Naive thymus-derived CD4-positive, alpha-beta T cell (primary cell): ENCODE measurements around the gene SLC35F1. TPM values are rescaled to one million over a fixed set of nuclear protein-coding genes. Genes with fewer than 3 reads are reported as not detected.

ENCODE experiments used
- ATAC-seq: fragments of 150-1000 bp; cut with Tn5 transposase; 2 replicates; pipeline ENCODE4 v1.10.0; 2021; ENCODE audit warnings: mild to moderate bottlenecking, moderate library complexity
- CTCF ChIA-PET: fragments of 350-600 bp; sonication (Branson Sonifier 250); formaldehyde crosslinking; loops from one replicate; lab custom pipeline; 2021; ENCODE audit warnings: antibody characterized with exemption; lab: Charles Lee
- POLR2A ChIA-PET: fragments of 350-600 bp; sonication (Branson Sonifier 250); formaldehyde crosslinking; loops from one replicate; lab custom pipeline; 2021; ENCODE audit warnings: antibody characterized with exemption, inconsistent platforms; lab: Charles Lee
- DNase-seq, 9 donors: peaks; one replicate each; pipeline versions ENCODE4 v3.0.0 to v3.0.0-alpha.2; 2020 to 2022; ENCODE audit warnings: mixed read lengths in 1 of 9
- H3K27ac ChIP-seq: one replicate; pipeline ENCODE4 v1.7.0; 2013; ENCODE audit warnings: mild to moderate bottlenecking, low read depth, low read length, moderate library complexity
- H3K27me3 ChIP-seq, 2 donors: one replicate each; pipeline ENCODE4 v1.7.0; 2013; ENCODE audit warnings: low read length in 2 of 2, mild to moderate bottlenecking in 2 of 2, moderate library complexity in 2 of 2; ENCODE audit not compliant: control insufficient read depth in 2 of 2, insufficient read depth in 2 of 2
- H3K36me3 ChIP-seq, 3 experiments: 1 replicate in 2 of 3; 2 replicates in 1 of 3; pipeline ENCODE4 v1.7.0; 2013; ENCODE audit warnings: low read length in 3 of 3, mild to moderate bottlenecking in 3 of 3, moderate library complexity in 1 of 3; ENCODE audit not compliant: insufficient read depth in 3 of 3, control insufficient read depth in 2 of 3
- H3K4me1 ChIP-seq, 2 donors: one replicate each; pipeline ENCODE4 v1.7.0; 2013; ENCODE audit warnings: low read length in 2 of 2, mild to moderate bottlenecking in 2 of 2, moderate library complexity in 1 of 2; ENCODE audit not compliant: control insufficient read depth in 2 of 2, insufficient read depth in 2 of 2
- H3K4me3 ChIP-seq: 2 replicates; pipeline ENCODE4 v1.7.0; 2013; ENCODE audit warnings: mild to moderate bottlenecking, low read length
- H3K9me3 ChIP-seq, 3 experiments: 1 replicate in 2 of 3; 2 replicates in 1 of 3; pipeline ENCODE4 v1.7.0; 2013; ENCODE audit warnings: low read length in 3 of 3; ENCODE audit not compliant: control insufficient read depth in 2 of 3
- H3K27ac Mint-ChIP-seq, 9 donors: one replicate each; pipeline ENCODE4 v1.8.0; 2020 to 2022; ENCODE audit warnings: mixed read lengths in 9 of 9, mild to moderate bottlenecking in 8 of 9, moderate library complexity in 5 of 9, inconsistent platforms in 2 of 9
- H3K27me3 Mint-ChIP-seq, 5 donors: one replicate each; pipeline ENCODE4 v1.8.0; 2021 to 2022; ENCODE audit warnings: mixed read lengths in 5 of 5, mild to moderate bottlenecking in 1 of 5
- H3K36me3 Mint-ChIP-seq, 5 donors: one replicate each; pipeline ENCODE4 v1.8.0; 2020 to 2022; ENCODE audit warnings: mixed read lengths in 5 of 5, mild to moderate bottlenecking in 3 of 5, inconsistent platforms in 1 of 5
- H3K4me1 Mint-ChIP-seq, 7 donors: one replicate each; pipeline ENCODE4 v1.8.0; 2020 to 2022; ENCODE audit warnings: mixed read lengths in 7 of 7, mild to moderate bottlenecking in 3 of 7, inconsistent platforms in 1 of 7
- H3K4me3 Mint-ChIP-seq, 10 donors: one replicate each; pipeline ENCODE4 v1.8.0; 2020 to 2022; ENCODE audit warnings: mild to moderate bottlenecking in 10 of 10, mixed read lengths in 10 of 10, moderate library complexity in 6 of 10, inconsistent platforms in 2 of 10
- H3K9me3 Mint-ChIP-seq, 11 donors: one replicate each; pipeline ENCODE4 v1.8.0; 2020 to 2022; ENCODE audit warnings: mixed read lengths in 11 of 11, mild to moderate bottlenecking in 4 of 11, inconsistent platforms in 1 of 11, moderate library complexity in 1 of 11
- intact Hi-C, 2 donors: fragments of 100-400 bp; cut with micrococcal nuclease; formaldehyde crosslinking; loops; one replicate each; pipeline ENCODE4 v1.15.1; 2023
- polyA plus RNA-seq, 2 donors: library from polyadenylated mRNA; unstranded; fragments of 300-500 nt; fragmentation: Illumina TruSeq; gene quantifications; one replicate each; pipeline ENCODE4 v1.2.3, GENCODE V29; 2021
- total RNA-seq, 6 experiments: library from RNA in 5 of 6; stranded (reverse) in 5 of 6; gene quantifications; 1 replicate in 5 of 6; 2 replicates in 1 of 6; pipeline ENCODE4 v1.2.3 and lab custom pipeline; 2021 to 2026

Gene SLC35F1
- total and polyA plus RNA-seq, 7 experiments from 2014 or later: not detected

DNA sequence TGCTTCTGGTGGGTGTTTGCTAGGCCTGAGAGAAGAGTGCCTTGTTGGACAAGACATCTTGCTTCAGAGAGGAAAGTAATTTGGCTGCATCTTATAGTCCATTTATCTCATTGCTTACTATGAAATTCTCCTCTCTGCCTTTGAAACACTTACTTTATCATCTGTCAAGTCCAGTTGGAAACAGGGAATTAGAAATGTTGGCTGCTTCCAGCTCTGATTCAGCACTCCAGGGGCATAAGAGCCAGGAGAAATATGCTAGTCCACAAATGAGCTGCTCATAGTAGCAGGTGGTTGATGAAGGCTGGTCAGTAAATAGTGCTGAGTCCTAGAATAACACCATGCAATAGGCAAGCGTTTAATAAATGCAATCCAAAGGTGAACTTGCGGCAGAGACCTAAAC lies 227.1 kb downstream of the SLC35F1 start:
- Histone ChIP-seq H3K27ac (no peak overlapping the region), H3K4me1 (no peaks in the 10 kb centered on the region), H3K27me3 (no peaks in the 10 kb centered on the region), H3K4me3 (no peak overlapping the region), H3K9me3 (no peaks in the 10 kb centered on the region), H3K36me3 (no peaks in the 10 kb centered on the region)
- Mint-ChIP-seq H3K4me1 (no peaks in the 10 kb centered on the region), H3K27me3 (peaks cover 0 to 36% (median 4%) of the 10 kb centered on the region in 5 donors), H3K9me3 (peaks cover 0 to 4% (median 0%) of the 10 kb centered on the region in 11 donors), H3K27ac (no peak overlapping the region), H3K4me3 (no peak overlapping the region), H3K36me3 (no peaks in the 10 kb centered on the region)
- no peak for ATAC-seq
- intact Hi-C loops: no loop called here
- ChIA-PET POLR2A (no interaction called here), CTCF (no interaction called here)
- no peak for DNase-seq

DNA sequence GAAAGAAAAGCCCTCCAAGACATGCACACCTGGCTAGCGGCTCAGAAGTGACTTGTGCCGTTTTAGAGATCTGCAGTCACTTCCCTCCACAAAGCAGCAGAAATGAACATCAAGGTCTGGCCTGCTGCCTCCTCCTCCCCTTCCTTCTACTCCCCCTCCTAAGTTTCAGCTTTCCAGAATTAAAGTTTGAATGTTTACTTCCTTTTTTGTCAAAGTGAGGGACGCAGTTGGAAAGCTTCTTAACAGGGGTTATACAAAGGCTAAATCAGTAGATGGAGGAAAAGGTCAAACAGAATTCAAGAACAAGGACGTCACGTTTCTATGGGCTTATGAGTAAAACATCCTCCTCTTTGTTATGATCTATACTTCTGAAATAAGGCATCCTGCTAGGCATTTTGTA lies 227.7 kb downstream of the SLC35F1 start:
- Mint-ChIP-seq H3K9me3 (peaks cover 0 to 4% (median 0%) of the 10 kb centered on the region in 11 donors), H3K4me3 (no peak overlapping the region), H3K4me1 (no peaks in the 10 kb centered on the region), H3K27ac (no peak overlapping the region), H3K36me3 (no peaks in the 10 kb centered on the region), H3K27me3 (peaks cover 0 to 34% (median 4%) of the 10 kb centered on the region in 5 donors)
- intact Hi-C loops: no loop called here
- no peaks in the 10 kb centered on the region for H3K4me1 ChIP-seq
- DNase-seq (no peak), ATAC-seq (no peak)
- H3K36me3 ChIP-seq: no peaks in the 10 kb centered on the region
- no peaks in the 10 kb centered on the region for H3K9me3 ChIP-seq
- H3K27ac ChIP-seq: no peak overlapping the region
- ChIA-PET POLR2A (no interaction called here), CTCF (no interaction called here)
- H3K4me3 ChIP-seq: no peak overlapping the region
- no peaks in the 10 kb centered on the region for H3K27me3 ChIP-seq

DNA sequence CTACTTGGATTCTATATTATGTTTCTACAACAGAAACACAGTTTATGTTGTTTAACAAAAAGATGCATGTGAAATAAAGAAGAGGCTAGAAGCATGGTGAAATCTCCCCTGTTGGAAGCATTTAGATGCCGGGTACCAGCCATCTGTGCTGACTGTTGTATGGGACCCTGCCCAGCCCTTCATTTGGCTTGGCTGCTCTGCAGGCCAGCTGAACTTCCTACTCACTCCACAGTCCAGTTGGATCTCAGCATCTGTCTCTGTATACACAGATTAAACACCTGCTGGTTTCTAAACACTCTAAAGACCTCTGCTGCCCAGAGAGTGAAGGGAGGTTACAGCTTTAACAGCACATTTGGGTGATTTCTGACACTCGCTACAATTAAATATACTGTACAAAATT lies 228.3 kb downstream of the SLC35F1 start:
- H3K27ac Mint-ChIP-seq: no peak overlapping the region
- H3K36me3 Mint-ChIP-seq: no peaks in the 10 kb centered on the region
- Histone ChIP-seq H3K4me3 (no peak overlapping the region), H3K27ac (no peak overlapping the region), H3K4me1 (no peaks in the 10 kb centered on the region), H3K27me3 (no peaks in the 10 kb centered on the region), H3K36me3 (no peaks in the 10 kb centered on the region), H3K9me3 (no peaks in the 10 kb centered on the region)
- POLR2A ChIA-PET: no interaction called here
- H3K27me3 Mint-ChIP-seq: peaks cover 0 to 34% (median 4%) of the 10 kb centered on the region in 5 donors
- H3K9me3 Mint-ChIP-seq: peaks cover 0 to 4% (median 0%) of the 10 kb centered on the region in 11 donors
- intact Hi-C loops: no loop called here
- ATAC-seq: no peak
- H3K4me3 Mint-ChIP-seq: no peak overlapping the region
- CTCF ChIA-PET: no interaction called here
- H3K4me1 Mint-ChIP-seq: no peaks in the 10 kb centered on the region
- no peak for DNase-seq

DNA sequence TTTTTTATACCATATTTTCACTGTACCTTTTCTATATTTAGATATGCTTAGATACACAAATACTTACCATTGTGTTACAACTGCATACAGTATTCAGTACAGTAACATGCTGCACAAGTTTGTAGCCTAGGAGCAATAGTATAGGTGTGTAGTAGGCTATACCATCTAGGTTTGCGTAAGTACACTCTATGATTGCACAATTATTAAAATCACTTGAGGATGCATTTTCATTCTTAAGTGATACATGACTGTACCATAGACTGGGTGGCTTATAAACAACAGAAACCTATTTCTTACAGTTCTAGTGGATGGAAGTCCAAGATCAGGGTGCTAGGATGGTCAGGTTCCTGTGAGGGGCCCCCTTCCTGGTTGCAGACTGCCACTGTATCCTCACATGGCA lies 234.1 kb downstream of the SLC35F1 start:
- peaks cover 4 to 17% (median 11%) of the 10 kb centered on the region in 5 donors for H3K27me3 Mint-ChIP-seq
- Histone ChIP-seq H3K27me3 (no peaks in the 10 kb centered on the region), H3K36me3 (no peaks in the 10 kb centered on the region), H3K27ac (no peak overlapping the region), H3K9me3 (no peaks in the 10 kb centered on the region), H3K4me1 (no peaks in the 10 kb centered on the region), H3K4me3 (no peak overlapping the region)
- intact Hi-C loops: no loop called here
- CTCF ChIA-PET: no interaction called here
- peaks cover 0 to 5% (median 0%) of the 10 kb centered on the region in 11 donors for H3K9me3 Mint-ChIP-seq
- H3K27ac Mint-ChIP-seq: no peak overlapping the region
- no peaks in the 10 kb centered on the region for H3K36me3 Mint-ChIP-seq
- POLR2A ChIA-PET: no interaction called here
- DNase-seq (no peak), ATAC-seq (no peak)
- H3K4me1 Mint-ChIP-seq: no peaks in the 10 kb centered on the region
- no peak overlapping the region for H3K4me3 Mint-ChIP-seq

DNA sequence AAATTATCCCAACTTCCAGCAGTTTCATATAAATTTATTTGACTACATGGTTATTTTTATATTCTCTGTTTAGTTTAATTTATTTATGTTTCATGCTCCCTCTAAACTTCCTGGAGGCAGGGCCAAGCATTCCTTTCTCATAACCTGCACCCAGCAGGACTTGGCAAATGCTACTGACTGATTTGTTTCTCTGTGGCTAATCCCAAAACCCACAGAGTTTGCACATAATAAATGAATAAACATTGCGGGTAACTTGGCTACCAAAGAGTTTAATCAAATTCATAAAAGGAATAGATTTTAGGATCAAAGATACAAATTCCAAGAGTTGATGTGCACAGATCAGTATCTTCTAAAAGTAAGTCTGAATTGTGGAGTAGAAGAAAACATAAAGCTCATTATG lies 239.5 kb downstream of the SLC35F1 start:
- no peaks in the 10 kb centered on the region for H3K36me3 ChIP-seq
- no peak overlapping the region for H3K27ac ChIP-seq
- no peaks in the 10 kb centered on the region for H3K9me3 ChIP-seq
- Mint-ChIP-seq H3K27ac (no peak overlapping the region), H3K9me3 (peaks cover 0 to 3% (median 0%) of the 10 kb centered on the region in 11 donors), H3K4me1 (no peaks in the 10 kb centered on the region), H3K27me3 (peaks cover 7 to 27% (median 13%) of the 10 kb centered on the region in 5 donors), H3K36me3 (no peaks in the 10 kb centered on the region), H3K4me3 (no peak overlapping the region)
- no peak for ATAC-seq
- ChIA-PET POLR2A (no interaction called here), CTCF (no interaction called here)
- no peak overlapping the region for H3K4me3 ChIP-seq
- DNase-seq: no peak
- H3K27me3 ChIP-seq: no peaks in the 10 kb centered on the region
- intact Hi-C loops: no loop called here
- H3K4me1 ChIP-seq: no peaks in the 10 kb centered on the region

DNA sequence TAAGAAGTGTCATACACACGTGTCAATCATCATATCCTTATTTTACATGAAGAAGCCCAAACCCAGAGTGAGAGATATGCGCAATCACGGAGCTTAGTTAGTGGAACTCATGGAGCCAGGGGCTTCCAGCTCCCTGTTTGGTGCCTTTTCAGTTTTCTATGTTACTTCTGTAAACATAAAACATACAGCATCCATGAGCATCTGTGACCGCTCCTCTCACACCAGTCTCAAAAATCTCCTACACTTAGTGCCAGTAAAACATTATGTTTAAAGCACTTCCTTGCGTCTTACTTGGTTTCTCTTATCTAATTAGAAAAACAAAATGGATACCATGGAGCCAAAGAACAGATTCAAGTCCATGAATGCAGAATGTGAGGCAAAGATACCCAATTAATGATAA lies 240.4 kb downstream of the SLC35F1 start:
- peaks cover 7 to 35% (median 20%) of the 10 kb centered on the region in 5 donors for H3K27me3 Mint-ChIP-seq
- Histone ChIP-seq H3K27me3 (no peaks in the 10 kb centered on the region), H3K4me1 (no peaks in the 10 kb centered on the region), H3K36me3 (no peaks in the 10 kb centered on the region), H3K4me3 (no peak overlapping the region), H3K27ac (no peak overlapping the region), H3K9me3 (no peaks in the 10 kb centered on the region)
- H3K4me3 Mint-ChIP-seq: no peak overlapping the region
- peaks cover 0 to 3% (median 0%) of the 10 kb centered on the region in 11 donors for H3K9me3 Mint-ChIP-seq
- no peaks in the 10 kb centered on the region for H3K4me1 Mint-ChIP-seq
- no peak for ATAC-seq
- no peak for DNase-seq
- intact Hi-C loops: no loop called here
- CTCF ChIA-PET: no interaction called here
- POLR2A ChIA-PET: no interaction called here
- H3K27ac Mint-ChIP-seq: no peak overlapping the region
- no peaks in the 10 kb centered on the region for H3K36me3 Mint-ChIP-seq

DNA sequence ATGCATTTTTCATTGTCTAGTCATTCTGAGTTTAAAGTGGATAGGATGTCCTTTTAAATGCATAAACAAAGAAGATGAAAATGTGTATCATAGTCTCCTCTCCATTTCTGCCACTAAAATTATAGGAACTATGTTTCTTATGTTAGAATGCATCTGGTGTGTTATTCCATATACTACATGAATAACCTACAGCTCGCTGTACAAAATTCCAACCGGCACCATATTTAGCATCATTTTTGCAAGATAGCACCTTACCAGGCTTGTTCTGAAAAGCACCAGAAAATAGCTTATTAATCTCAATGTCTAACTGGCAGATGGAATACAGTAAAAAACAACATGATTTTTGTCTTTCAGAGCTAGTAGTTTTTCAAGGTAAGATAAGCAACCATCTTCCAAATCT lies 241.5 kb downstream of the SLC35F1 start:
- no peaks in the 10 kb centered on the region for H3K9me3 ChIP-seq
- Mint-ChIP-seq H3K27me3 (peaks cover 7 to 35% (median 20%) of the 10 kb centered on the region in 5 donors), H3K4me3 (no peak overlapping the region), H3K36me3 (no peaks in the 10 kb centered on the region), H3K9me3 (peaks cover 0 to 3% (median 0%) of the 10 kb centered on the region in 11 donors), H3K27ac (no peak overlapping the region), H3K4me1 (no peaks in the 10 kb centered on the region)
- no peak overlapping the region for H3K27ac ChIP-seq
- intact Hi-C loops: no loop called here
- ChIA-PET CTCF (no interaction called here), POLR2A (no interaction called here)
- no peaks in the 10 kb centered on the region for H3K27me3 ChIP-seq
- no peak for DNase-seq
- ATAC-seq: no peak
- no peaks in the 10 kb centered on the region for H3K4me1 ChIP-seq
- H3K36me3 ChIP-seq: no peaks in the 10 kb centered on the region
- no peak overlapping the region for H3K4me3 ChIP-seq
